A673 (cell line): ENCODE results near the gene ZNF76. TPM values are rescaled to one million over a fixed set of nuclear protein-coding genes. Genes with fewer than 3 reads are reported as not detected.
"Not testable (repeated sequence)": the region's sequence is repeated elsewhere in the genome, so short reads cannot be mapped to it uniquely, and the experiment has no call there.

ENCODE experiments used
- BruUV-seq: library from RNA; stranded (reverse); fragments of 400-500 nt; replicated peaks from 2 replicates; lab custom pipeline; 2021; lab: Mats Ljungman, UMichigan
- CTCF ChIA-PET: fragments of 300-600 bp; sonication (Branson Sonifier 250); formaldehyde crosslinking; loops from one replicate; lab custom pipeline; 2022; ENCODE audit warnings: antibody characterized with exemption; lab: Charles Lee
- POLR2A ChIA-PET: fragments of 300-600 bp; sonication (Branson Sonifier 250); formaldehyde crosslinking; loops from one replicate; lab custom pipeline; 2022; ENCODE audit warnings: antibody characterized with exemption; ENCODE audit not compliant: low non-redundant PET; lab: Charles Lee
- DNase-seq: peaks from one replicate; pipeline ENCODE4 v3.0.0-alpha.2; 2015; ENCODE audit warnings: low spot score
- H3K27ac ChIP-seq: fragments of 200-600 bp; sonication (generic); 2 replicates; pipeline ENCODE4 v1.5.1; 2016; ENCODE audit warnings: mixed run types, low read depth, mild to moderate bottlenecking, mixed read lengths, antibody characterized with exemption, low read length; ENCODE audit not compliant: poor library complexity, severe bottlenecking
- H3K27me3 ChIP-seq: fragments of 200-600 bp; sonication (generic); replicated peaks from 2 replicates; pipeline ENCODE4 v1.6.1; 2017; ENCODE audit warnings: mixed run types, low read depth, mild to moderate bottlenecking, mixed read lengths, antibody characterized with exemption, low read length; ENCODE audit not compliant: insufficient read depth, poor library complexity
- H3K36me3 ChIP-seq: fragments of 200-600 bp; sonication (generic); 2 replicates; pipeline ENCODE4 v1.6.1; 2016; ENCODE audit warnings: mixed run types, mild to moderate bottlenecking, mixed read lengths, antibody characterized with exemption, low read length; ENCODE audit not compliant: insufficient read depth, poor library complexity, severe bottlenecking
- H3K4me1 ChIP-seq: fragments of 200-600 bp; sonication (generic); 2 replicates; pipeline ENCODE4 v1.6.1; 2017; ENCODE audit warnings: mixed run types, mild to moderate bottlenecking, mixed read lengths, antibody characterized with exemption, low read length; ENCODE audit not compliant: insufficient read depth, poor library complexity, severe bottlenecking
- H3K4me3 ChIP-seq: fragments of 200-600 bp; sonication (generic); 2 replicates; pipeline ENCODE4 v1.5.1; 2016; ENCODE audit warnings: low read depth, mixed run types, mild to moderate bottlenecking, mixed read lengths, low read length; ENCODE audit not compliant: poor library complexity, severe bottlenecking
- H3K9me3 ChIP-seq: fragments of 200-600 bp; sonication (generic); 2 replicates; pipeline ENCODE4 v1.6.1; 2016; ENCODE audit warnings: mixed run types, low read depth, mild to moderate bottlenecking, mixed read lengths, antibody characterized with exemption, low read length; ENCODE audit not compliant: poor library complexity, severe bottlenecking
- CTCF ChIP-seq: fragments of 300-800, 200-600 bp; sonication (generic); conservative IDR thresholded peaks from 2 replicates; pipeline ENCODE4 v1.5.1; 2017; ENCODE audit warnings: low read depth, mild to moderate bottlenecking, antibody characterized with exemption, low read length, moderate library complexity, mixed read lengths
- EZH2 ChIP-seq: fragments of 200-600 bp; sonication (generic); IDR thresholded peaks from 2 replicates; pipeline ENCODE4 v1.6.1; 2017; ENCODE audit warnings: borderline replicate concordance, low read depth, mild to moderate bottlenecking, mixed read lengths, antibody characterized with exemption, low read length; ENCODE audit not compliant: poor library complexity, severe bottlenecking
- intact Hi-C: fragments of 100-400 bp; cut with micrococcal nuclease; formaldehyde crosslinking; loops from one replicate; pipeline ENCODE4 v1.10.0; 2022; ENCODE audit not compliant: unreplicated experiment
- total RNA-seq: library from RNA; stranded (reverse); gene quantifications from 2 replicates; pipeline ENCODE4 v1.2.3, GENCODE V29; 2021

ZNF76 gene
- total RNA-seq, 1 experiment from 2014 or later, result 28.7 TPM

GRCh38 chr6:35327349-35328027 lies 68.0 kb downstream of the ZNF76 start:
- Histone ChIP-seq H3K4me3 (no peak overlapping the region), H3K27ac (no peak overlapping the region), H3K9me3 (peaks cover 4% of the 10 kb centered on the region), H3K36me3 (no peaks in the 10 kb centered on the region), H3K27me3 (no peaks in the 10 kb centered on the region), H3K4me1 (no peaks in the 10 kb centered on the region)
- intact Hi-C loops, result no loop called here
- ChIA-PET CTCF (no interaction called here), POLR2A (no interaction called here)
- TF ChIP-seq CTCF (peak; percentile 65), EZH2 (no peak)
- DNase-seq, result peak; percentile 68
- BruUV-seq, result no TSS peak

GRCh38 chr6:35328108-35328723 lies 68.7 kb downstream of the ZNF76 start:
- Histone ChIP-seq H3K36me3 (no peaks in the 10 kb centered on the region), H3K4me3 (no peak overlapping the region), H3K27me3 (no peaks in the 10 kb centered on the region), H3K4me1 (no peaks in the 10 kb centered on the region), H3K27ac (no peak overlapping the region), H3K9me3 (peaks cover 4% of the 10 kb centered on the region)
- ChIA-PET POLR2A (no interaction called here), CTCF (no interaction called here)
- intact Hi-C loops, result no loop called here
- no TSS peak for BruUV-seq
- TF ChIP-seq EZH2 (no peak), CTCF (no peak)
- DNase-seq, result no peak

- H3K36me3 ChIP-seq, H3K27ac ChIP-seq, H3K4me1 ChIP-seq, BruUV-seq, H3K9me3 ChIP-seq, DNase-seq, H3K27me3 ChIP-seq, intact Hi-C loops, CTCF ChIA-PET, H3K4me3 ChIP-seq: not testable (repeated sequence)
- POLR2A ChIA-PET, result interaction anchor here (0.6 kb wide), 1 partner anchor 1520 kb away, joined by 3 read pairs; no protein-coding TSS in a partner anchor
Observed at GRCh38 chr6:35328965-35329364, 69.4 kb downstream of the ZNF76 start.
